ENCODE results near the gene IQCH.

GRCh38 chr15:67379530-67379929 lies 124.9 kb downstream of the IQCH start:
- no peak for TF ChIP-seq CTCF (IDR thresholded peaks at IDR 0.05)
- TF ChIP-seq POLR2A (IDR thresholded peaks at IDR 0.05) = no peak
- no peak for TF ChIP-seq POLR2AphosphoS5 (IDR thresholded peaks at IDR 0.05)

Measured in transverse colon (tissue), 4 donors.